ENCODE data around the gene RAB8B.

The RAB8B gene

GRCh38 chr15:63284335-63284734 lies 94.9 kb downstream of the RAB8B start:
- Histone ChIP-seq H3K36me3 (ENCODE audit: control insufficient read depth, insufficient read depth, low read length) (no peaks in the 10 kb centered on the region), H3K4me1 (no peaks in the 10 kb centered on the region), H3K27ac (no peak overlapping the region), H3K9me3 (ENCODE audit: control insufficient read depth, low read length) (no peaks in the 10 kb centered on the region), H3K27me3 (ENCODE audit: control insufficient read depth, insufficient read depth, low read length) (no peaks in the 10 kb centered on the region), H3K4me3 (ENCODE audit: low read depth, low read length) (no peak overlapping the region), H3K79me2 (no peaks in the 10 kb centered on the region), H2AFZ (no peak overlapping the region), H3K4me2 (ENCODE audit: low read length) (no peak overlapping the region), H3K9ac (no peak overlapping the region)
- no peak for TF ChIP-seq CTCF (IDR thresholded peaks at IDR 0.05)

- Histone ChIP-seq H3K9me3 (ENCODE audit: control insufficient read depth, low read length) (no peaks in the 10 kb centered on the region), H3K27me3 (ENCODE audit: control insufficient read depth, insufficient read depth, low read length) (no peaks in the 10 kb centered on the region), H3K4me2 (ENCODE audit: low read length) (no peak overlapping the region), H3K4me3 (ENCODE audit: low read depth, low read length) (no peak overlapping the region), H3K36me3 (ENCODE audit: control insufficient read depth, insufficient read depth, low read length) (no peaks in the 10 kb centered on the region), H3K79me2 (no peaks in the 10 kb centered on the region), H2AFZ (no peak overlapping the region), H3K27ac (no peak overlapping the region), H3K4me1 (no peaks in the 10 kb centered on the region), H3K9ac (no peak overlapping the region)
- TF ChIP-seq CTCF (IDR thresholded peaks at IDR 0.05) = no peak
Measured at GRCh38 chr15:63287109-63287508, 97.7 kb downstream of the RAB8B start.

- Histone ChIP-seq H3K27me3 (ENCODE audit: control insufficient read depth, insufficient read depth, low read length) (no peaks in the 10 kb centered on the region), H2AFZ (no peak overlapping the region), H3K4me3 (ENCODE audit: low read depth, low read length) (no peak overlapping the region), H3K9ac (no peak overlapping the region), H3K36me3 (ENCODE audit: control insufficient read depth, insufficient read depth, low read length) (no peaks in the 10 kb centered on the region), H3K4me2 (ENCODE audit: low read length) (no peak overlapping the region), H3K79me2 (no peaks in the 10 kb centered on the region), H3K27ac (no peak overlapping the region), H3K4me1 (no peaks in the 10 kb centered on the region), H3K9me3 (ENCODE audit: control insufficient read depth, low read length) (no peaks in the 10 kb centered on the region)
- no peak for TF ChIP-seq CTCF (IDR thresholded peaks at IDR 0.05)
Measured at GRCh38 chr15:63288342-63288741, 98.9 kb downstream of the RAB8B start.

- no peak overlapping the region for H3K9ac ChIP-seq
- H3K9me3 ChIP-seq (ENCODE audit: control insufficient read depth, low read length) = no peaks in the 10 kb centered on the region
- no peaks in the 10 kb centered on the region for H3K79me2 ChIP-seq
- no peaks in the 10 kb centered on the region for H3K36me3 ChIP-seq (ENCODE audit: control insufficient read depth, insufficient read depth, low read length)
- H3K4me1 ChIP-seq = no peaks in the 10 kb centered on the region
- H3K4me3 ChIP-seq (ENCODE audit: low read depth, low read length) = no peak overlapping the region
- peak; percentile 42 for TF ChIP-seq CTCF (IDR thresholded peaks at IDR 0.05)
- no peak overlapping the region for H2AFZ ChIP-seq
- H3K4me2 ChIP-seq (ENCODE audit: low read length) = no peak overlapping the region
- H3K27ac ChIP-seq = no peak overlapping the region
- H3K27me3 ChIP-seq (ENCODE audit: control insufficient read depth, insufficient read depth, low read length) = no peaks in the 10 kb centered on the region
Measured at GRCh38 chr15:63288778-63289378, 99.5 kb downstream of the RAB8B start.

GRCh38 chr15:63291507-63291906 lies 102.1 kb downstream of the RAB8B start:
- Histone ChIP-seq H3K27me3 (ENCODE audit: control insufficient read depth, insufficient read depth, low read length) (no peaks in the 10 kb centered on the region), H2AFZ (no peak overlapping the region), H3K4me2 (ENCODE audit: low read length) (no peak overlapping the region), H3K9ac (no peak overlapping the region), H3K36me3 (ENCODE audit: control insufficient read depth, insufficient read depth, low read length) (no peaks in the 10 kb centered on the region), H3K9me3 (ENCODE audit: control insufficient read depth, low read length) (no peaks in the 10 kb centered on the region), H3K79me2 (no peaks in the 10 kb centered on the region), H3K4me1 (no peaks in the 10 kb centered on the region), H3K27ac (no peak overlapping the region), H3K4me3 (ENCODE audit: low read depth, low read length) (no peak overlapping the region)
- no peak for TF ChIP-seq CTCF (IDR thresholded peaks at IDR 0.05)
